ENCODE results near the gene RNF111. TPM values are rescaled to one million over a fixed set of nuclear protein-coding genes. Genes with fewer than 3 reads are reported as not detected.
"Not testable (repeated sequence)": the region's sequence is repeated elsewhere in the genome, so short reads cannot be mapped to it uniquely, and the experiment has no call there.

RNF111 gene
- total and polyA plus RNA-seq, 3 donors from 2014 or later: 23.1 to 32.8 (median 26.8) TPM

DNA sequence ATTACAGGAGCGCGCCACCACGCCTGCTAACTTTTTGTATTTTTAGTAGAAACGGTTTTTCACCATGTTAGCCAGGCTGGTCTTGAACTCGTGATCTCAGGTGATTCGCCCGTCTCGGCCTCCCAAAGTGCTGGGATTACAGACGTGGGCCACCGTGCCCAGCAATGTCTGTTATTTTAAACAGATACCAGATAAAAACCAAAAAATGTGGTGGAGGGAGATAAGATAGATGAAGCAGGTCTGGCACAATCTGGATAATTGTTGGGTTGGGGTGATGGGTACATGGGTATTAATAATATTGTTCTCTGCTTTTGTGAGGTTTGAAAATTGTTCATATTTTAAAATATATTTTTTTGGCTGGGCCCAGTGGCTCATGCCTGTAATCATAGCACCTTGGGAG, 4.7 kb downstream of the RNF111 start:
- Histone ChIP-seq H3K36me3 (ENCODE audit: low read depth, missing control alignments) (no peaks in the 10 kb centered on the region), H3K27ac (no peak overlapping the region), H3K4me1 (peaks cover 3% of the 10 kb centered on the region), H3K4me3 (no peak overlapping the region), H3K27me3 (no peaks in the 10 kb centered on the region), H3K9me3 (no peaks in the 10 kb centered on the region)
- no peak for DNase-seq
- 91% methylated on average over 10 of the region's 10 CpGs for WGBS, 2 donors
- intact Hi-C loops (cut with DNase I; ENCODE audit: low total_unique reads): no loop called here
- no peak for TF ChIP-seq POLR2A (IDR thresholded peaks at IDR 0.05)
- TF ChIP-seq, protein P1, sequence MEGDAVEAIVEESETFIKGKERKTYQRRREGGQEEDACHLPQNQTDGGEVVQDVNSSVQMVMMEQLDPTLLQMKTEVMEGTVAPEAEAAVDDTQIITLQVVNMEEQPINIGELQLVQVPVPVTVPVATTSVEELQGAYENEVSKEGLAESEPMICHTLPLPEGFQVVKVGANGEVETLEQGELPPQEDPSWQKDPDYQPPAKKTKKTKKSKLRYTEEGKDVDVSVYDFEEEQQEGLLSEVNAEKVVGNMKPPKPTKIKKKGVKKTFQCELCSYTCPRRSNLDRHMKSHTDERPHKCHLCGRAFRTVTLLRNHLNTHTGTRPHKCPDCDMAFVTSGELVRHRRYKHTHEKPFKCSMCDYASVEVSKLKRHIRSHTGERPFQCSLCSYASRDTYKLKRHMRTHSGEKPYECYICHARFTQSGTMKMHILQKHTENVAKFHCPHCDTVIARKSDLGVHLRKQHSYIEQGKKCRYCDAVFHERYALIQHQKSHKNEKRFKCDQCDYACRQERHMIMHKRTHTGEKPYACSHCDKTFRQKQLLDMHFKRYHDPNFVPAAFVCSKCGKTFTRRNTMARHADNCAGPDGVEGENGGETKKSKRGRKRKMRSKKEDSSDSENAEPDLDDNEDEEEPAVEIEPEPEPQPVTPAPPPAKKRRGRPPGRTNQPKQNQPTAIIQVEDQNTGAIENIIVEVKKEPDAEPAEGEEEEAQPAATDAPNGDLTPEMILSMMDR (IDR thresholded peaks at IDR 0.05): no peak

DNA sequence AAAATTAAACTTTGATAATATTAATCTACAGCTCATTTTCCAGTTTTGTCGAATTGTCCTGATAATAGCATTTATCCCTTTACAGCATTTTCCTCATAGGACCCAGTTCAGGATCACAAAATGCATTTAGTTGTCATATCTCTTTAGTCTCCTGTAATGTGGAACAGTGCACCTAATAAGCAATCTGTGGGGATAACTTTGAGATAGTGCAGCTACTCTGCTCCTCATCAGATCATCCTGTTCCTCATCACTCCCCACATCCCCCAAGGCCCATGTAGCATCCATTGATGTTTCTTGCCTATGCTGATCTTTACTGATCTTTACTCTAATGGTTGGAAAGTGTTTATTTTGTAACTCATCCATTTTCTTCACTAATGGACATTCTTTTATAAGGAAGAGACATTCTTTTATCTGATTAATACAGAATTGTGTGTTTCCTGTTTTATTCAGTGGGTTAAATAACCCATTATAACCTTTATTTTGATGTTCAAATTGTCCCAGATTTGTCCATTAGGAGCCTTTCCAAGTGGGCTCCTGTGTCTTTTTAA, 7.5 kb downstream of the RNF111 start:
- Histone ChIP-seq H3K4me1 (no peaks in the 10 kb centered on the region), H3K27ac (no peak overlapping the region), H3K36me3 (ENCODE audit: low read depth, missing control alignments) (no peaks in the 10 kb centered on the region), H3K9me3 (no peaks in the 10 kb centered on the region), H3K27me3 (no peaks in the 10 kb centered on the region), H3K4me3 (no peak overlapping the region)
- intact Hi-C loops (cut with DNase I; ENCODE audit: low total_unique reads): no loop called here
- TF ChIP-seq, protein P1 (IDR thresholded peaks at IDR 0.05): no peak
- TF ChIP-seq POLR2A (IDR thresholded peaks at IDR 0.05): no peak
- DNase-seq: no peak
- WGBS, 2 donors: 49 to 57% methylated on average over 1 of the region's 1 CpG

DNA sequence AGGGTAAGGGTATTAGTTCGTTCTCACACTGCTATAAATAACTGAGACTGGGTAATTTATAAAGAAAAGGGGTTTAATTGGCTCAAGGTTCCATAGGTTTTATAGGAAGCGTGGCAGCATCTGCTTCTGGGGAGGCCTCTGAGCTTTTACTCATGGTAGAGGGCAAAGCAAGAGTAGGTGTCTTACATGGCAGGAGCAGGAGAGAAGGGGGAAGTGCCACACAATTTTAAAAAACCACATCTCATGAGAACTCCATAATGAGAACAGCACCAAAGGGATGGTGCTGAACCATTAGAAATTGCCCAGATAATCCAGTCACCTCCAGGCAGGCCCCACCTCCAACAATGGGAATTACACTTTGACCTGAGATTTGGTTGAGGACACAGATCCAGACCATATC, 12.2 kb downstream of the RNF111 start:
- Histone ChIP-seq H3K27me3 (no peaks in the 10 kb centered on the region), H3K9me3 (no peaks in the 10 kb centered on the region), H3K27ac (no peak overlapping the region), H3K36me3 (ENCODE audit: low read depth, missing control alignments) (no peaks in the 10 kb centered on the region), H3K4me1 (no peaks in the 10 kb centered on the region), H3K4me3 (no peak overlapping the region)
- TF ChIP-seq POLR2A (IDR thresholded peaks at IDR 0.05): no peak
- TF ChIP-seq, protein P1 (IDR thresholded peaks at IDR 0.05): no peak
- intact Hi-C loops (cut with DNase I; ENCODE audit: low total_unique reads): no loop called here
- WGBS, 2 donors: 94 to 97% methylated on average over 2 of the region's 2 CpGs
- no peak for DNase-seq

DNA sequence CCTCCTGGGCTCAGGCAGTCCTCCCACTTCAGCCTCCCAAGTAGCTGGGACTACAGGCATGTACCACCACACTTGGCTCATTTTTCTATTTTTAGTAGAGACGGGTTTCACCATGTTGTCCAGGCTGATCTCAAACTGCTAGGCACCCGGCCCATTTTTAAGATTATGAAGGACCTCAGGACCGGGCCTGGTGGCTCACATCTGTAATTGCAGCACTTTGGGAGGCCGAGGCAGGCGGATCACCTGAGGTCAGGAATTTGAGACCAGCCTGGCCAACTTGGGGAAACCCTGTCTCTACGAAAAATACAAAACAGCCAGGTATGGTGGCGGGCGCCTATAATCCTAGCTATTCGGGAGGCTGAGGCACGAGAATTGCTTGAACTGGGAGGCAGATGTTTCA, 12.8 kb downstream of the RNF111 start:
- H3K4me3 ChIP-seq; H3K36me3 ChIP-seq (ENCODE audit: low read depth, missing control alignments); DNase-seq; intact Hi-C loops (cut with DNase I; ENCODE audit: low total_unique reads); H3K27ac ChIP-seq; H3K4me1 ChIP-seq; H3K27me3 ChIP-seq; H3K9me3 ChIP-seq: not testable (repeated sequence)
- 98% methylated on average over 10 of the region's 10 CpGs for WGBS, 2 donors

DNA sequence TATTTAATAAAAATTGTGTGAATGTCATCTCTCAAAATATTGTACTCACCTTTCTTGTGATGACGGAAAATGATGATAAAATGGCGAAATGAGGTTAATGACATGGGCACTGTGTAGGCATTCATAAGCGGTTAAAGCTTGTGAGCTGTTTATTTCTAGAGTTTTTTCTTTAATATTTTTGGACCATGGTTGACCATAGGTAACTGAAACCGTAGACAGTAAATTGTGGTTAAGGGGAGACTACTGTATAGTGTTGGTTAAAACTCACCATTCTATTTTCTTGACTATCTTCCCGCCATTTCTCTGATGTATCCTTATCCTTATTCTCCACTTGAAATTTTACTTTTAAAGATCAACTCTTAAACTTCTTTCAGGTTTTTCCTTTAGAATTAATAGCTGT, 14.5 kb downstream of the RNF111 start:
- no peak for DNase-seq
- Histone ChIP-seq H3K27me3 (no peaks in the 10 kb centered on the region), H3K27ac (no peak overlapping the region), H3K9me3 (no peaks in the 10 kb centered on the region), H3K36me3 (ENCODE audit: low read depth, missing control alignments) (no peaks in the 10 kb centered on the region), H3K4me1 (no peaks in the 10 kb centered on the region), H3K4me3 (no peak overlapping the region)
- TF ChIP-seq POLR2A (IDR thresholded peaks at IDR 0.05): no peak
- TF ChIP-seq, protein P1 (IDR thresholded peaks at IDR 0.05): no peak
- intact Hi-C loops (cut with DNase I; ENCODE audit: low total_unique reads): no loop called here
- 93% methylated on average over 5 of the region's 5 CpGs for WGBS, 2 donors
